GM20000 (cell line): ENCODE data around the gene ABR.
"Not testable (repeated sequence)": the region's sequence is repeated elsewhere in the genome, so short reads cannot be mapped to it uniquely, and the experiment has no call there.

ENCODE experiments used
- DNase-seq: peaks from one replicate; pipeline ENCODE4 v3.0.0; 2012; ENCODE audit warnings: low spot score
- CTCF ChIP-seq: IDR thresholded peaks from 2 replicates; pipeline ENCODE4 v1.5.1; 2012; ENCODE audit warnings: mild to moderate bottlenecking, control low read depth; ENCODE audit errors: extremely low read depth, missing control alignments

ABR gene

GRCh38 chr17:1144162-1144561, 35.6 kb downstream of the ABR start:
- no peak for DNase-seq
- TF ChIP-seq CTCF: no peak

GRCh38 chr17:1143573-1143972, 36.2 kb downstream of the ABR start:
- DNase-seq: no peak
- no peak for TF ChIP-seq CTCF

GRCh38 chr17:1142561-1142971, 37.2 kb downstream of the ABR start:
- no peak for TF ChIP-seq CTCF
- DNase-seq: no peak

- TF ChIP-seq CTCF: no peak
- no peak for DNase-seq
Measured at GRCh38 chr17:1137465-1137894, 42.3 kb downstream of the ABR start.

GRCh38 chr17:1136748-1137147, 43.0 kb downstream of the ABR start:
- no peak for TF ChIP-seq CTCF
- no peak for DNase-seq

- TF ChIP-seq CTCF: no peak
- no peak for DNase-seq
Measured at GRCh38 chr17:1134634-1135324, 45.0 kb downstream of the ABR start.

- TF ChIP-seq CTCF: no peak
- DNase-seq: no peak
Measured at GRCh38 chr17:1130191-1130590, 49.6 kb downstream of the ABR start.

GRCh38 chr17:1128463-1128862, 51.3 kb downstream of the ABR start:
- not testable (repeated sequence) for DNase-seq
